ENCODE data around the gene SEMA5A.

DNA sequence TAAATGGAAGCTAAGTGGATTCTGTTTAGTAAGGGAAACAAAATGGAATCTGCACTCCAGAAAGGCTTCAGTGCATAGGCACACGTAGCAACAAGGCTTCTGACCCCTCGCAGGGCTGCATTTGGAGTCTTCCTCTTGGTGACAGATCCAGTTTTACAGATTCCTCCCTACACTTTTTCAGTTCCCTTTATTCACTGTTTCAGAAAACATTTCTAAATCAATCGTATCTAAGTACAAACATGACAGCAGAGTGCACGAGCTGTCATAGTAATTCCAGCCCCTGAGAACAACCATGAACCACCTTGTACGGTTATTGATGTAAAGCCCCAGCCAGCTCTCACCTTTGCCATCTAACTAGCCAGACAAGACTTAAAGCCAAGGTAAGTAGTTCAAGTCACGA is 491.6 kb downstream of the SEMA5A start:
- TF ChIP-seq, protein P1, sequence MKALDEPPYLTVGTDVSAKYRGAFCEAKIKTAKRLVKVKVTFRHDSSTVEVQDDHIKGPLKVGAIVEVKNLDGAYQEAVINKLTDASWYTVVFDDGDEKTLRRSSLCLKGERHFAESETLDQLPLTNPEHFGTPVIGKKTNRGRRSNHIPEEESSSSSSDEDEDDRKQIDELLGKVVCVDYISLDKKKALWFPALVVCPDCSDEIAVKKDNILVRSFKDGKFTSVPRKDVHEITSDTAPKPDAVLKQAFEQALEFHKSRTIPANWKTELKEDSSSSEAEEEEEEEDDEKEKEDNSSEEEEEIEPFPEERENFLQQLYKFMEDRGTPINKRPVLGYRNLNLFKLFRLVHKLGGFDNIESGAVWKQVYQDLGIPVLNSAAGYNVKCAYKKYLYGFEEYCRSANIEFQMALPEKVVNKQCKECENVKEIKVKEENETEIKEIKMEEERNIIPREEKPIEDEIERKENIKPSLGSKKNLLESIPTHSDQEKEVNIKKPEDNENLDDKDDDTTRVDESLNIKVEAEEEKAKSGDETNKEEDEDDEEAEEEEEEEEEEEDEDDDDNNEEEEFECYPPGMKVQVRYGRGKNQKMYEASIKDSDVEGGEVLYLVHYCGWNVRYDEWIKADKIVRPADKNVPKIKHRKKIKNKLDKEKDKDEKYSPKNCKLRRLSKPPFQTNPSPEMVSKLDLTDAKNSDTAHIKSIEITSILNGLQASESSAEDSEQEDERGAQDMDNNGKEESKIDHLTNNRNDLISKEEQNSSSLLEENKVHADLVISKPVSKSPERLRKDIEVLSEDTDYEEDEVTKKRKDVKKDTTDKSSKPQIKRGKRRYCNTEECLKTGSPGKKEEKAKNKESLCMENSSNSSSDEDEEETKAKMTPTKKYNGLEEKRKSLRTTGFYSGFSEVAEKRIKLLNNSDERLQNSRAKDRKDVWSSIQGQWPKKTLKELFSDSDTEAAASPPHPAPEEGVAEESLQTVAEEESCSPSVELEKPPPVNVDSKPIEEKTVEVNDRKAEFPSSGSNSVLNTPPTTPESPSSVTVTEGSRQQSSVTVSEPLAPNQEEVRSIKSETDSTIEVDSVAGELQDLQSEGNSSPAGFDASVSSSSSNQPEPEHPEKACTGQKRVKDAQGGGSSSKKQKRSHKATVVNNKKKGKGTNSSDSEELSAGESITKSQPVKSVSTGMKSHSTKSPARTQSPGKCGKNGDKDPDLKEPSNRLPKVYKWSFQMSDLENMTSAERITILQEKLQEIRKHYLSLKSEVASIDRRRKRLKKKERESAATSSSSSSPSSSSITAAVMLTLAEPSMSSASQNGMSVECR (CRISPR knock-in tag; IDR thresholded peaks at IDR 0.05; ENCODE audit: borderline replicate concordance): no peak
- no peak for TF ChIP-seq NR2C2 (CRISPR knock-in tag; IDR thresholded peaks at IDR 0.05)
- no peak for TF ChIP-seq IRF2 (CRISPR knock-in tag; IDR thresholded peaks at IDR 0.05; ENCODE audit: borderline replicate concordance, low read depth)
- TF ChIP-seq, protein P2, sequence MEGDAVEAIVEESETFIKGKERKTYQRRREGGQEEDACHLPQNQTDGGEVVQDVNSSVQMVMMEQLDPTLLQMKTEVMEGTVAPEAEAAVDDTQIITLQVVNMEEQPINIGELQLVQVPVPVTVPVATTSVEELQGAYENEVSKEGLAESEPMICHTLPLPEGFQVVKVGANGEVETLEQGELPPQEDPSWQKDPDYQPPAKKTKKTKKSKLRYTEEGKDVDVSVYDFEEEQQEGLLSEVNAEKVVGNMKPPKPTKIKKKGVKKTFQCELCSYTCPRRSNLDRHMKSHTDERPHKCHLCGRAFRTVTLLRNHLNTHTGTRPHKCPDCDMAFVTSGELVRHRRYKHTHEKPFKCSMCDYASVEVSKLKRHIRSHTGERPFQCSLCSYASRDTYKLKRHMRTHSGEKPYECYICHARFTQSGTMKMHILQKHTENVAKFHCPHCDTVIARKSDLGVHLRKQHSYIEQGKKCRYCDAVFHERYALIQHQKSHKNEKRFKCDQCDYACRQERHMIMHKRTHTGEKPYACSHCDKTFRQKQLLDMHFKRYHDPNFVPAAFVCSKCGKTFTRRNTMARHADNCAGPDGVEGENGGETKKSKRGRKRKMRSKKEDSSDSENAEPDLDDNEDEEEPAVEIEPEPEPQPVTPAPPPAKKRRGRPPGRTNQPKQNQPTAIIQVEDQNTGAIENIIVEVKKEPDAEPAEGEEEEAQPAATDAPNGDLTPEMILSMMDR (IDR thresholded peaks at IDR 0.05): no peak
- TF ChIP-seq TP53 (CRISPR knock-in tag; IDR thresholded peaks at IDR 0.05): no peak
- no peak for TF ChIP-seq ETV6 (CRISPR knock-in tag; IDR thresholded peaks at IDR 0.05)
- no peak for TF ChIP-seq CREB1 (CRISPR knock-in tag; IDR thresholded peaks at IDR 0.05)
- TF ChIP-seq, protein P3, sequence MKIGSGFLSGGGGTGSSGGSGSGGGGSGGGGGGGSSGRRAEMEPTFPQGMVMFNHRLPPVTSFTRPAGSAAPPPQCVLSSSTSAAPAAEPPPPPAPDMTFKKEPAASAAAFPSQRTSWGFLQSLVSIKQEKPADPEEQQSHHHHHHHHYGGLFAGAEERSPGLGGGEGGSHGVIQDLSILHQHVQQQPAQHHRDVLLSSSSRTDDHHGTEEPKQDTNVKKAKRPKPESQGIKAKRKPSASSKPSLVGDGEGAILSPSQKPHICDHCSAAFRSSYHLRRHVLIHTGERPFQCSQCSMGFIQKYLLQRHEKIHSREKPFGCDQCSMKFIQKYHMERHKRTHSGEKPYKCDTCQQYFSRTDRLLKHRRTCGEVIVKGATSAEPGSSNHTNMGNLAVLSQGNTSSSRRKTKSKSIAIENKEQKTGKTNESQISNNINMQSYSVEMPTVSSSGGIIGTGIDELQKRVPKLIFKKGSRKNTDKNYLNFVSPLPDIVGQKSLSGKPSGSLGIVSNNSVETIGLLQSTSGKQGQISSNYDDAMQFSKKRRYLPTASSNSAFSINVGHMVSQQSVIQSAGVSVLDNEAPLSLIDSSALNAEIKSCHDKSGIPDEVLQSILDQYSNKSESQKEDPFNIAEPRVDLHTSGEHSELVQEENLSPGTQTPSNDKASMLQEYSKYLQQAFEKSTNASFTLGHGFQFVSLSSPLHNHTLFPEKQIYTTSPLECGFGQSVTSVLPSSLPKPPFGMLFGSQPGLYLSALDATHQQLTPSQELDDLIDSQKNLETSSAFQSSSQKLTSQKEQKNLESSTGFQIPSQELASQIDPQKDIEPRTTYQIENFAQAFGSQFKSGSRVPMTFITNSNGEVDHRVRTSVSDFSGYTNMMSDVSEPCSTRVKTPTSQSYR (CRISPR knock-in tag; IDR thresholded peaks at IDR 0.05): no peak
- no peak for TF ChIP-seq SP1 (CRISPR knock-in tag; conservative IDR thresholded peaks at IDR 0.05)

All from WTC11 (cell line).